Stimulated activated CD8-positive, alpha-beta memory T cell treated with anti-CD3 and anti-CD28 coated beads, Interleukin-7, amount 100 ng/mL, for 1 hour (primary cell): Measurements from ENCODE around the gene CLIP2.
"Not testable (repeated sequence)": the region's sequence is repeated elsewhere in the genome, so short reads cannot be mapped to it uniquely, and the experiment has no call there.

Source experiments
- DNase-seq, 2 donors: peaks; one replicate each; pipeline ENCODE4 v3.0.0-alpha.2; 2020; ENCODE audit warnings: low read depth in 2 of 2

CLIP2 gene

DNA sequence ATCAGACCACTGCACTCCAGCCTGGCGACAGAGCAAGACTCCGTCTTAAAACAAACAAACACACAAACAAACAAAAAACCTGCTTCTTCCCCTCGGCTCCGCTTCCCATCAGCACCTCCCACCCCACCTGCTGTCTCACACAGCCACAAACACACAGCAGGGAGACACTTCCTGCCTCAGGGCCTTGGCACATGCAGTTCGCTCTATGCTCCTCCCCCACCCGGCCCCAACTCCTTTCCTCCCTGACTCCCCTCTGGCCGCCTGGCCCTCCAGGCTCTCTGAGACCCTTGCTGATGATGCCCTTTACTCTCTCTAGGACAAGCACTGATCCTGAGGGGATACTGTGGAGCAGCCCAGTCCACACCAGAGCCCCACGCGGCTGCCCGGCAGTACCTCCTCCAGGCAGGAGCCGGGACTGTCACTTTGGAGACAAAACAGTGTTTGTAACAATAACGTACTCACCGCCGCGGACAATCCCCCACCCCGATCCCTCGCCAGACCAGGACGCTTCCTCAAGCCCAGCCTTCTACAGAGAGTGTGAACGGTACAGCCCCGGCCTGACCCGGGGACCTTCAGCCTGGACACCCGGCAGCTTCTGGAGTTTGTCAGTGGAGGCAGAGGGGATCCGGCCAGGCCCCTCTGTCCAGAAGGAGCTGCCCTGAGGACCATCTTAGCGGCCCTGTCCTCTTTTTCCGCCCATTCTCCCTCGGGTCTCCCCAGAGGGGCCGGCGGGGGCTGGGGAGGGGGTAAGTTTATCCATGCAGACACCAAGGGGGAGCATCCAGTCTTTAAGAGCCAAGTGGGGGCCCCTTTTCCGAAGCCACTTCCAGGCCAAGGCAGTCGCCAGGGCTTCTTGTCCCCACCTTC lies 114.5 kb downstream of the CLIP2 start:
- DNase-seq: no peak

DNA sequence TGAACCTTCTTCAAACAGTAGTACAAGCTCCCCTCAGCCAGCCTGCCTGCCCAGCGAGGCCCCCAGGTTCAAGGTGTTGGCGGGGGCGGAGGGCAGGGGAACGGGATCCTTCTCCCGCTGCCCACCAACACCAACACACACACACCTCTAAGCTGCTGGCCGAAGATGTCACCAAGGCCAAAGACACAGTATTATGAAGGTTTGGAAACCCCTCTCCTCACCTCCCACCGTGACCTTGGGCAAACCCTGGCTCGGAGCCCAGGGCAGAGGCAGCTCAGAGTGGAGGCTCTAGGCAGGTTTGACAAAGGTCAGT lies 115.1 kb downstream of the CLIP2 start:
- DNase-seq: no peak

DNA sequence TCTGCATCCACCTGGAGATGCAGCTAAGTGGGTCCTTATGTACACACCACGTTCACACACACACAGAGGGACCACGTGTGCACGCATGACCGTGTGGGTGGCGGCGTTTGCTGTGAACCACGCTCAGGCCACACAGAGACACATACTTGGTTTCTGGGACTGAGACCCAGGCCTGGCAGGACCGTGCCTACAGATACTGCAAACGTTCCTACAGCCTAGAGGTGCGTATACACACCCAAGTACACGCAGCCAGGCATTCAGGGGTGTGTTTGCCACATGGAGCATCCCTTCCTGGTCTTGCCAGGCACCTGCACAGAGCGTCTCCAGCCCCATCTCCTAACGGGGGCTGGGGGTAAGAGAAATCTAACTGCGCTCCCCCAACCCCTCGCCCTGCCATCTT lies 115.5 kb downstream of the CLIP2 start:
- DNase-seq: no peak

DNA sequence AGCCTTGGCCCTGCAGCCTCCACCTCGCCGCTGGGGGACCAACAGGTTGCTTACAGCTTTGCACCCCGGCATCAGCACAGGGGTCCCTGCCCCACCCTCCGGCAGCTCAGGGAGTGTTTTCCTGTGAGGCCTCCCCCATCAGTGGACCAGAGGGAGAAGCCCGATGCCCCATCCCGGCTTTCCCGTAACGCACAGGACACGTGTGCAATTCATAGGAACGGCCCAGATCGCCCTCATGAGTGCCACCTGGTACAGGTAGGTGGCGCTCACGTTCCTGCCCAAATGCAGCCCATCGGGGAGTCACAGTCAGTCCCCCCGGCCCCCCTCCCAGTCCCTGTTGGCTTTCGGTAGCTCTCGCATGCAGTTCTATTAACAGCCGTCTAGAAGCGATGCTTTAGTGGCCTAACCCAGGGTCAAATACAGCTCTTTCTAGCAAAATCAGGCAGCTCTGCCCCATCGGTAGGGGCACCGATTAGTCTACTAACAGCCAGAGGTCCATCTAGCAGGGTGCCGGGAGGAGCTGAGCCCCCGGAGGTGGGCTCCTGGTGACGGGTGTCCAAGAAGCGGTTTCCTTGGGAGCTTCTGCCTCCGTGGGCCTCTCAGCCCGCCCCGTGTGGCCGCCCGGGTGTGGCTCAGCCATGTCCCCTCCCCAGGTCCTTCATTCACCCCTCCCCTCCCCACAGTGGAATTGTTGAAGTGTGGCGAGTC lies 116.1 kb downstream of the CLIP2 start:
- DNase-seq: no peak

DNA sequence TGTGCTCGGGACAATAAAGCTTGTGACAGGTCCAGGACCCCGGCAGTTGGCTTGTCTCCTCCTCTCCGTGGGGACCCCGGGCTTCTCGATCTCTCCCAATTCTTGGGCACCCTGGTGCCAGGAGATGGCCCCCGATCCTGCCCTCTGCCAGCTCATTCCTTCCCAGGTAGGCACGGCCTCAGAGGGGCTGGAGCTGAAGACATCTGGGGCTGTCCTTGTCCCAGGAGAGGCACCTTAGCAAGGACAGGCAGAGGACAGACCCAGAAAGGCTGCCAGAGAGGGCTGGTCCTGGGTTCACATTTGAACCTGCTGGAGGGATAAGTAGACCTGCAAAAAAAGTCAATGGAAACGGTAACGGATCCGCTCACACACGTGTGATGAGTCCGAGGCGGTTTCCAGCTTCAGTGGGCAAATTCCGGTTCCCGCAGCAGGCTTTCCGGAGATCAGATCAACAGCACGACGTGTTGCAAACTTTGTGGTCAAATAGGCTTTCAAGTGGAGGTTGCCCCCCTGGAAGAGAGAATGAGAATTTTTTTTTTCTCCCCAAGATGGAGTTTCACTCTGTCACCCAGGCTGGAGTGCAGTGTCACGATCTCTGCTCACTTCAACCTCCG lies 116.8 kb downstream of the CLIP2 start:
- DNase-seq: no peak

DNA sequence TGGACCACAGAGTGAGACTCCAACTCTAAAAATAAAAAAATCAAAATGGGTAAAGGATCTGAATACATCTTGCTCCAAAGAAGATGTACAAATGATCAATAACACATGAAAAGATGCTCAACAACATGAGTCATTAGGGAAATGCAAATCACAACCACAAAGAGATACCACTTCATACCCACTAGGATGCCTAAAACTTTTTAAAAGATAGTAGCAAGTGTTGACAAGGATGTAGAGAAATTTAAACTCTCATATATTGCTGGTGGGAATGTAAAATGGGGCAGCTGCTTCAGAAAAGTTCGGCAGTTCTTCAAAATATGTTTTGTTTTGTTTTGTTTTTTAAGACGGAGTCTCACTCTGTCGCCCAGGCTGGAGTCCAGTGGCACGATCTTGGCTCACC lies 118.8 kb downstream of the CLIP2 start:
- DNase-seq: no peak

DNA sequence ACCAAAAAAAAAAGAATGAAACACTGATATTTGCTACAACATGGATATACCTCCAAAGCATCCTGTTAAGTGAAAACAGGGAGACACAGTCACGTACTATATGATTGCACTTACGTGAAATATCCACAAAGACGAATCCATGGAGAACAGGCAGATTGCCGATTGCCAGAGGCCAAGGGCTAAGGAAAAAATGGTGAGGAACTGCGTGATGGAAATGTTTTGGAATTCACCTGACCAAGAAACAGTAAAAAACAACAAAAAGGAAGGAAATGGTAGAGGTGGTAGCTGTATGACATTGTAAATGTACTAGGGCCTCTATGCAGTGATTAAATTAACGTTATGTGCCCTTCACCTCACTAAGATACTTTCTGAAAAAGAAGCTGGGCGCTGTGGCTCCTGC lies 120.4 kb downstream of the CLIP2 start:
- no peak for DNase-seq

DNA sequence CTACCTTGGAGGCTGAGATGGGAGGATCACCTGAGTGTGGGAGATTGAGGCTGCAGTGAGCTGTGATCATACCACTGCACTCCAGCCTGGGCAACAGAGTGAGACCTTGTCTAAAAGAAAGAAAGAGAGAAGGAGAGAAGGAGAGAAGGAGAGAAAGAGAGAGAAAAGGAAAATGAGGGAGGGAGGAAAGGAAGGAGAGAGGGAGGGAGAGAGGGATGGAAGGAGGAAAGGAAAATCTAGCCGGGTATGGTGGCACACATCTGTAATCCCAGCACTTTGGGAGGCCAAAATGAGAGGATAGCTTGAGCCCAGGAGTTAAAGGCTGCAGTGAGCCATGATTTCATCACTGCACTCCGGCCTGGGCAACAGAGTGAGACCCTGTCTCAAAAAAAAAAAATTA lies 121.6 kb downstream of the CLIP2 start:
- no peak for DNase-seq

DNA sequence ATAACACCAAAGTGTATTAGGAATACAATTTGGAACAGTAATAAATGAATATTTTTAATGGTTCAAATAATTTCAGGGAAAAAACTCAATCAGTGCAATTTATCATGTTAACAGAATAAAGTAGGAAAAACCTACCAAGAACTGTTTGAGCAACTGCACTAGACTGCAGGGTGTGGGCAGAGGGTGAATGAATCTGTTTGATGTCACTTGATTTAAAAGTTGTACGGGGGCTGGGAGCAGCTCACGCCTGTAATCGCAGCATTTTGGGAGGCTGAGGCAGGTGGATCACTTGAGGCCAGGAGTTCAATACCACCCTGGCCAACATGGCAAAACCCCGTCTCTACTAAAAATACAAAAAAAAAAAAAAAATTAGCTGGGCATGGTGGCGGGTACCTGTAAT lies 122.4 kb downstream of the CLIP2 start:
- not testable (repeated sequence) for DNase-seq

DNA sequence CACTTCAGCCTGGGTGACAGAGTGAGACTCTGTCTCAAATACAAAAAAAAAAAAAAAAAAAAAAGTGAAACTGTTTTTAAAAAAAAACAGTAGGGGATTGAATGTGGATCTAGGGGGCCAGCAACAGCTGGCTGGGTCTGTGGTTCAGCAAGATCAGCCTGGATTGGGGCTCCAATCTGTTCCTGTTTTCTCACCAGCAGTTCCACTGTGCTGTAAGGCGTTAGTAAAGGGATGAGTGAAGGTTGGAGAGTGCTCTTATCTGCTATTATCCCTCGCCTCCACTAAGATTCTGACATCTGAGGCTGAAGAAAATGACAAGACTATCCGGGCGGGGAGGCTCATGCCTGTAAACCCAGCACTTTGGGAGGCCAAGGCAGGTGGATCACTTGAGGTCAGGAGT lies 122.8 kb downstream of the CLIP2 start:
- DNase-seq: no peak

DNA sequence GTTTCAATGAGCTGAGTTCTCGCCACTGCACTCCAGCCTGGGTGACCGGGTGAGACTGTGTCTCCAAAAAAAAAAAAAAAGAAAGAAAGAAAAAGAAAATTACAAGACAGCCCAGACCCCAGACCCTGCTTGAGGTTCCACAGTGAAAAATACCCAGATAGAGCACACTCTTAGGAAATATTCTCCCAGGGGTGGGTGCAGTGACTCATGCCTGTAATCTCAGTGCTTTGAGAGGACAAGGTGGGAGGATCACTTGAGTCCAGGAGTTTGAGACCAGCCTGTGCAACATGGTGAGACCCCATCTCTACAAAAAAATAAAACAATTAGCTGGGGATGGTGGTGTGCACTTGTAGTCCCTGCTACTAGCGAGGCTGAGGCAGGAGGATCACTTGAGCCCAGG lies 123.4 kb downstream of the CLIP2 start:
- no peak for DNase-seq

DNA sequence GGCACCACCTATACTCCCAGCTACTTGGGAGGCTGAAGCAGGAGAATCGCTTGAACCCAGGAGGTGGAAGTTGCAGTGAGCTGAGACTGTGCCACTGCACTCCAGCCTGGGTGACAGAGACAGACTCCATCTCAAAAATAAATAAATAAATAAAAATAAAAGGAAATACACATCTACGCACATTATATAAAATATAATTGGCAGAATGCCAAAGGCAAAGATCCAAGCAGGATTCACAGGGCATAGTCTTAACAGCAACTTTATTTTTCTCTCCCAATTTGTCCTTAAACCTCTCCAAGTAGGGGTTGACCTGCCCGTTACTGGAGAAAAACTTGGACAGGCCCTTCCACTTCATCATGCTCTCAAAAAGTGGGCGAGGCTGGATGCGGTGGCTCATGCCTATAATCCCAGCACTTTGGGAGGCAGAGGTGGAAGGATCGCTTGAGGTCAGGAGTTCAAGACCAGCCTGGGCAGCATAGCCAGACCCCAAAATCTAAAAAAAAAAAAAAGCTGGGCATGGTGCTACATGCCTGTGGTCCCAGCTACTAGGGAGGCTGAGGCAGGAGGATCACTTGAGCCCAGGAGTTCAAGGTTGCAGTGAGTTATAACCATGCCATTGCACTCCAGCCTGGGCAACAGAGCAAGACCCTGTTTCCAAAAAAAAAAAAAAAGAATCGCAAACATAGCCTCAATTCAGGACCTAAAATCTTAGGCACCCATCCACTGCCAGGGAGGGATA lies 125.6 kb downstream of the CLIP2 start:
- not testable (repeated sequence) for DNase-seq

DNA sequence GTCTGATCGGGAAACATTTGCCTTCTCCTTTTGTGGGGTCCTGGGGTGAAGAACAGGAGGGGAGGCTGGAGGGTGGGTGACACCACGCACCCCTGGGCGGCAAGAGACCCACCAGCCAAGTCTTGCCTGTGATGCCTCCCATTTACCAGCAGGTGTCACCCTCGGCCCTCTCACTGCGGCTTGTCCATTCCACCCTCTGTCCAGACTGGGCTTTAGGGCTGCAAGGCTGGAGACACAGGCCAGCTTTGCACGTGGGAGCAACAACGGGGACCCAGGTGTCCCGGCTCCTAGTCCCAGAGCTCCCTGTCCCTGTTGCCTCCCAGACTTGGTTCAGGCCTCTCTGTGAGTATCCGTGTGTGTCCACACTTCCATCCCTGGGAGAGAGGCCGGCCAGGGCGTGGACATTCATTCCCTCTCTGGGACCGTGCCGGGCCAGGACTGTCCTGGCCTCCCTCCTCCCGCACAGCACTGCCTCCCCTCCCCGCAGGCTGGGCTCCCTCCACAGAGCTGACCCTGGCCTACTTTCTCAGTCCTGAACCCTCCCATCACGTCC lies 128.3 kb downstream of the CLIP2 start:
- peak; percentile 20 to 23 for DNase-seq

DNA sequence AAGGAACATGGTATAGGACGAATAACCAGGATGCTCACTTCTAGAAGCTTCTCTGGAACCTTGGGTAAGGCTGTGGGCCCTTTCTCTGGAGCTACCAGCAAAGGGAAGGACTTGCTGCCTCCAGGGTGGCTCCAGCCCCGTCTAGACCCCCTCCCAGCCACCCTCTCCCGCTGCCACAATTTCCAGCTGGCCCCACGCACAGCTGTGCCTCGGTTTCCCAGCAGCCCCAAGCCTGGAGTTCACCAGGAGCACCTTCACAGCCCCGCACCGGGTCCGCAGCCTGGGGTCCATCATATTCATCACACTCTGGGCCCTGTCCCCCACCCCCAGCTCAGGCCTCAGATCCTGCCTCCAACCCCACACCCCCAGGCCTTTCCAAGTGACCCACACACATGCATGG lies 128.9 kb downstream of the CLIP2 start:
- DNase-seq: no peak

DNA sequence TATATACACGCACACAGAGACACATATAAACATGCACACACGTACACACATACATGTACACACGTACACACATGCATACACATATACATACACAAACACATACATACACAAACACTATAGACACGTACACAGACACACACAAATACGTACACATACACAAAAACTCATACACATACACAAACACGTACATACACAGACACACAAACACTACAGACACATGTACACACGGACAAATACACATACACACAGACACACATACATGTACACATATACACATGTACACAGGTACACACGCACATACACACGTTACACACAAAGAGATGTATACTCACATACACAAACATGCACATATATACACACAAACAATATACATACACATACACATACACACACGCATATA lies 129.3 kb downstream of the CLIP2 start:
- no peak for DNase-seq

DNA sequence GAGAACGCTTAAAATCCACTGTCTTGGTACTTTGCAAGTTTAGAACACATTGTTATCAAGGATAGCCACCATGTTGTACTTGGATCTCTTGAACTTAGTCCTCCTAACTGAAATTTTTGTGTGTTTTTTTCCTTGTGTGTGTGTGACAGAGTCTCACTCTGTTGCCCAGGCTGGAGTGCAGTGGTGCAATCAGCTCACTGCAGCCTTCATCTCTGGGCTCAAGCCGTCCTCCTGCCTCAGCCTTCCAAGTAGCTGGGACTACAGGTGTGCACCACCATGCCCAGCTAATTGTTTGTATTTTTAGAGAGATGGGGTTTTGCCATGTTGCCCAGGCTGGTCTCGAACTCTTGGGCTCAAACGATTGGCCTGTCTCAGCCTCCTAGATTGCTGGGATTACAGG lies 130.0 kb downstream of the CLIP2 start:
- DNase-seq: not testable (repeated sequence)

DNA sequence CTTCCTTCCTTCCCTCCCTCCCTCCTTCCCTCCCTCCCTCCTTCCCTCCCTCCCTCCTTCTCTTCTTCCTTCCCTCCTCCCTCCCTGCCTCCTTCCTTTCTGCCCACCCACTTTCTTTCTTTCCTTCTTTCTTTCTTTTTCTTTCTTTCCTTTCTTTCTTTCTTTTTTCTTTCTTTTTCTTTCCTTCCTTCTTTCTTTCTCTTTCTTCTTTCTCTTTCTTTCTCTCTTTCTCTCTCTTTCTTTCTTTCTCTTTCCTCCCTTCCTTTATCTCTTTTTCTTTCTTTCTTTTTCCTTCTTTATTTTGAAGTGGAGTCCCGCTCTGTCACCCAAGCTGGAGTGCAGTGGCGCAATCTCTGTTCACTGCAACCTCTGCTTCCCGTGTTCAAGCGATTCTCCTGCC lies 130.8 kb downstream of the CLIP2 start:
- DNase-seq: no peak

DNA sequence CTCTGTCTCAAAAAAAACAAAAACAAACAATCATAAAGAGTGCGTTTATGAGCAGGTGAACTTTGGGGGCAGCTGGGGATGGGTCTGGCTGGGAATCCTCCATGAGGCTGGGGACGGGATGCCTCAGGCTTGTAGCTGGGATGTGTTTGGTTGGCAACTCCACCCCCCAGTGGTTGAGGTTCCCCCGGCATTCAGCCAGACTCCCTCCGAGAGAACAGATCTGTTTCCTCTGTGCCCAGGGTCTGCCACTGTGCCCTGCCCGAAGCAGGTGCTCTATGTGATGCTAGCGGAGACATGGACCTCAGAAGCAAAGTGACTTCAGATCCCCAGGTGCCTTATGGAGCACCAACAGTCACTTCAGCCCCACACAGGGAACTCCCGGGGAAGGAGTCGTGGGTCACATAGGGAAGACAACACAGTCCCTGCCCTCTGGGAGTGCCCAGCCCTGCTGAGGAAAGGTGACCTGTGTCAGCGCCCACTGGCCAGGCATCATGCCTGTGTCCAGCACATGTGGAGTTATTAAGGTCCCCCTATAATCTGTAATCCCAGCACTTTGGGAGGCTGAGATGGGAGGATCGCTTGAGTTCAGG lies 135.2 kb downstream of the CLIP2 start:
- DNase-seq: no peak

DNA sequence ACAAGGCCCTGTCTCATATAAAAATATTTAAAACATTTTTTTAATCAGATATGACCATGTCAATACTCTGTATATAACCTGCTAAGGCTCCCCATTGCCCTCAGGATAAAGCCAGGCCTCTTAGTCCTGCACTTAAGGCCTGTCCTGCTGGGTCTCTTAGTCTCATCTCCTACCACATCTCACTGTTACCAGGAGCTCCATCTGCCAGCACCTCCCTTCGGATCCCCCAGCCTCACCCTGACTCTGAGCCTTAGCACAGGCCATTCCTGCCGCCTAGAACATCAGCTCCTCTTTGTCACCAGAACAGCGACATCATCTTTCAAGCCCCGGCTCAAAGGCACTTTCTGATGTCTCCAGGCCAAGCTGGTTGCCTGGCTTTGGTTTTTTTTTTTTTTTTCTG lies 138.8 kb downstream of the CLIP2 start:
- DNase-seq: no peak

DNA sequence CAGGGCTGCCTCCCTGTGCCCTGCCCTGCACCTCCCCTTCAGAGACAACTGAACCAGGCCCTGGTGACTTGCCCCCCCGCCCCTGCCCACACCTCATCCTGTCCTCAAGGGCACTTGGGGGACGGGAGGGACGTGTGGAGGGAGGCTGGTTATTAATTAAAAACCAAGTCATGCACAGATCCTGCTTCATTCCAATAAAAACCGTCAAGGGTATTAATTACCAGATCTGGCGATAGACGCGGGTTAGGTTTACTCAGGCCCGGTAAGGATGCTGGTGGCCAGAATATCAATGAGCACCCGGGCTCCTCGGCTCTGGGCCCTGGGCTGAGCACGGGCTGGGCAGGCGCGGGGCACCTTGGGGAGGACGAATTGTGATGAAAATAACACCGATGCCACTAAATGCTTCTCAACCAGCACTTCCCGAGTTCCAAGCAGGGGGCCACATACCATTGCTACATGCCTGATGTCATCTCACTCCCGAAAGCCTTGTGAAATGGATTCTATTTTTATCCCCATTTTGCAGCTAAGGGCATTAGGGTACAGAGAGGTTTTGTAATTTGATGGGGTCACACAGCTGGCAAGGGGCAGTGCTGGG lies 140.0 kb downstream of the CLIP2 start:
- DNase-seq: no peak

DNA sequence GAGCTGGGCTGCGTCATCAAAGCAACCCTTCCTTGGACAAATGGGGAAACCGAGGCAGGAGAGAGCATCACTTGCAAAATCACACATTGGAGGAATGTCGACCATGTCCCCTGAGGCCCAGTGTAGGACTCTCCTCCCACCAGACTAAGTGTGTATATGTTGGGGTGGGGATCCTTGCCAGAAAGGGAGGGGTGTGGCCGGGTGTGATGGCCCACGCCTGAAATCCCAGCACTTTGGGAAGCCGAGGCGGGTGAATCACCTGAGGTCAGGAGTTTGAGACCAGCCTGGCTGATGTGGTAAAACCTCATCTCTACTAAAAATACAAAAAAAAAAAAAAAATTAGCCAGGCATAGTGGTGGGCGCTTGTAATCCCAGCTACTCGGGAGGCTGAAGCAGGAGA lies 141.2 kb downstream of the CLIP2 start:
- not testable (repeated sequence) for DNase-seq
